Lower leg skin (tissue), 3 donors: ENCODE data around the gene RPN1.
"Not testable (repeated sequence)": the region's sequence is repeated elsewhere in the genome, so short reads cannot be mapped to it uniquely, and the experiment has no call there.

Source experiments
- POLR2A ChIP-seq, 2 donors: fragments of 450-650 bp; IDR thresholded peaks; one replicate each; pipeline ENCODE4 v1.6.1; 2016 to 2017; ENCODE audit warnings: antibody characterized with exemption in 2 of 2, mild to moderate bottlenecking in 1 of 2, moderate library complexity in 1 of 2
- TF ChIP-seq, protein P1 (sequence below), 3 donors: fragments of 450-650 bp; IDR thresholded peaks; one replicate each; pipeline ENCODE4 v1.5.1; 2016; ENCODE audit warnings: antibody characterized with exemption in 3 of 3, mild to moderate bottlenecking in 3 of 3, moderate library complexity in 2 of 3

DNA sequence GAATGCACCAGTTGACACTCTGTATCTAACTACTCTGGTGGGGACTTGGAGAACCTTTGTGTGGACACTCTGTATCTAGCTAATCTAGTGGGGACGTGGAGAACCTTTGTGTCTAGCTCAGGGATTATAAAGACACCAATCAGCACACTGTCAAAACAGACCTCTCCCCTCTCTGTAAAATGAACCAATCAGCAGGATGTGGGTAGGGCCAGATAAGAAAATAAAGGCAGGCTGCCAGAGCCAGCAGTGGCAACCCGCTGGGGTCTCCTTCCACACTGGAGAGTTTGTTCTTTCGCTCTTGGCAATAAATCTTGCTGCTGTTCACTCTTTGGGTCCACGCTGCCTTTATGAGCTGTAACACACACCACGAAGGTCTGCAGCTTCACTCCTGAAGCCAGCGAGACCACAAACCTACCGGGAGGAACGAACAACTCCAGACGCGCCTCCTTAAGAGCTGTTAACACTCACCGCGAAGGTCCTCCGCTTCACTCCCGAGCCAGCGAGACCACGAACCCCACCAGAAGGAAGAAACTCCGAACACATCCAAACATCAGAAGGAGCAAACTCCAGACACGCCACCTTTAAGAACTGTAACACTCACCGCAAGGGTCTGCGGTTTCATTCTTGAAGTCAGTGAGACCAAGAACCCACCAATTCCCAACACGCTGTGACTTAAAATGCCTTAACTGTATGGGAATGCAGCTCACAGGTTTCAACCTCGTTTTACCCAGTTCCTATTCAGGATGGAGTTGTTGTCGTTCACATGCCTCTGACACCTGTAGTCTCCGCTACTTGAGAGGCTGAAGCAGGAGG, 3.6 kb upstream of the RPN1 start:
- TF ChIP-seq, protein P1, sequence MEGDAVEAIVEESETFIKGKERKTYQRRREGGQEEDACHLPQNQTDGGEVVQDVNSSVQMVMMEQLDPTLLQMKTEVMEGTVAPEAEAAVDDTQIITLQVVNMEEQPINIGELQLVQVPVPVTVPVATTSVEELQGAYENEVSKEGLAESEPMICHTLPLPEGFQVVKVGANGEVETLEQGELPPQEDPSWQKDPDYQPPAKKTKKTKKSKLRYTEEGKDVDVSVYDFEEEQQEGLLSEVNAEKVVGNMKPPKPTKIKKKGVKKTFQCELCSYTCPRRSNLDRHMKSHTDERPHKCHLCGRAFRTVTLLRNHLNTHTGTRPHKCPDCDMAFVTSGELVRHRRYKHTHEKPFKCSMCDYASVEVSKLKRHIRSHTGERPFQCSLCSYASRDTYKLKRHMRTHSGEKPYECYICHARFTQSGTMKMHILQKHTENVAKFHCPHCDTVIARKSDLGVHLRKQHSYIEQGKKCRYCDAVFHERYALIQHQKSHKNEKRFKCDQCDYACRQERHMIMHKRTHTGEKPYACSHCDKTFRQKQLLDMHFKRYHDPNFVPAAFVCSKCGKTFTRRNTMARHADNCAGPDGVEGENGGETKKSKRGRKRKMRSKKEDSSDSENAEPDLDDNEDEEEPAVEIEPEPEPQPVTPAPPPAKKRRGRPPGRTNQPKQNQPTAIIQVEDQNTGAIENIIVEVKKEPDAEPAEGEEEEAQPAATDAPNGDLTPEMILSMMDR (IDR thresholded peaks at IDR 0.05): not testable (repeated sequence)
- TF ChIP-seq POLR2A (IDR thresholded peaks at IDR 0.05): not testable (repeated sequence)
